ENCODE results near the gene STKLD1. TPM values are rescaled to one million over a fixed set of nuclear protein-coding genes. Genes with fewer than 3 reads are reported as not detected.
A peak's percentile ranks its signal among the peaks of the same experiment; 100 is the strongest.

Gene STKLD1
- total and polyA plus RNA-seq, 8 donors, result 0.82 to 6.1 (median 3.4) TPM

DNA sequence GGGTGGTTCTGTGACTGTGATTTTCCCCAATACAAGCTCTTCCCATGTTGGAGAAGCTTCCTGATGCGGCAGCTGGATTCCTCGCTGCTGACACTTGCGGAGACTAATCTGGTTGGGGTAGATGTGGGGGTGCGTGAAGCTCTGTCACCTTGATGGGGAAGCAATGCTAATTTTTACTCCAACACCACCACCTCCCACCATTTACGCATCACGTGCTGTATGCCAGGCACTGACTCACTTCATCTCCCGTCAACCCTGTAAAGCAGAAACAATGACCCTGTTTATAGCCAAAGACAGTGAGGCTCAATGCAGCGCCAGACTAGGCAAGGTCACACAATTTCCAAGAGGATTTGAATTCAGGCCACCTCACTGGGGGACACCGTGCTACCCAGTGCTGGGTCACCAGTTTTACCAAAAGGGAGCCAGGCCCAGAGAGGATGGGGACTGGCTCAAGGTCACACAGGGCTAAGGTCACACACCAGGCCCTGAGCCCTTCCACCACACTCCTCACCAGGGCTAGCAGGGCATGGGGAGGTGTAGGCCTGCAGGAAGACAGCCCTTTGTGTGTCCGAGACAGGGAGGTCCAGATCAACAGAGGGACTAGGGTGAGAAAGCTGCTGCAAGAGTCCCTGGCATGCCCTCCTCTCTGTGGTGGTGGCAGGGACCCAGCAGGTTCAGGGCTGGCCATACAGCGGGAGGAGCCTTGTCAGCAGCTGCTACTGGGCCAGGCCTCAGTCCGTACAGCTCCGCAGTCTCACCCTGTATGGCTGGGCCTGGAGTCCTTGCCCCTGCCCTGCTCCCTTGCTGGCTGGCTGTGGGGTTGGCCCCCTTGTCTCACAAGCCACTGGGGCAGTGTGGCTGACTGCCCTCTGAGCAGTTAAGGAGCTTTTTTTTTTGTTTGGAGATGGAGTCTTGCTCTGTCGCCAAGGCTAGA lies 3.3 kb downstream of the STKLD1 start:
- TF ChIP-seq, protein P1, sequence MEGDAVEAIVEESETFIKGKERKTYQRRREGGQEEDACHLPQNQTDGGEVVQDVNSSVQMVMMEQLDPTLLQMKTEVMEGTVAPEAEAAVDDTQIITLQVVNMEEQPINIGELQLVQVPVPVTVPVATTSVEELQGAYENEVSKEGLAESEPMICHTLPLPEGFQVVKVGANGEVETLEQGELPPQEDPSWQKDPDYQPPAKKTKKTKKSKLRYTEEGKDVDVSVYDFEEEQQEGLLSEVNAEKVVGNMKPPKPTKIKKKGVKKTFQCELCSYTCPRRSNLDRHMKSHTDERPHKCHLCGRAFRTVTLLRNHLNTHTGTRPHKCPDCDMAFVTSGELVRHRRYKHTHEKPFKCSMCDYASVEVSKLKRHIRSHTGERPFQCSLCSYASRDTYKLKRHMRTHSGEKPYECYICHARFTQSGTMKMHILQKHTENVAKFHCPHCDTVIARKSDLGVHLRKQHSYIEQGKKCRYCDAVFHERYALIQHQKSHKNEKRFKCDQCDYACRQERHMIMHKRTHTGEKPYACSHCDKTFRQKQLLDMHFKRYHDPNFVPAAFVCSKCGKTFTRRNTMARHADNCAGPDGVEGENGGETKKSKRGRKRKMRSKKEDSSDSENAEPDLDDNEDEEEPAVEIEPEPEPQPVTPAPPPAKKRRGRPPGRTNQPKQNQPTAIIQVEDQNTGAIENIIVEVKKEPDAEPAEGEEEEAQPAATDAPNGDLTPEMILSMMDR (IDR thresholded peaks at IDR 0.05), result no peak
- no peak overlapping the region for H3K4me3 ChIP-seq
- no peak for DNase-seq
- intact Hi-C loops (cut with DNase I), result no loop called here
- no peaks in the 10 kb centered on the region for H3K36me3 ChIP-seq
- no peaks in the 10 kb centered on the region for H3K9me3 ChIP-seq
- no peaks in the 10 kb centered on the region for H3K27me3 ChIP-seq
- ATAC-seq, result no peak
- peaks cover 0 to 17% of the 10 kb centered on the region in 2 donors for H3K4me1 ChIP-seq
- H3K27ac ChIP-seq, result no peak overlapping the region

DNA sequence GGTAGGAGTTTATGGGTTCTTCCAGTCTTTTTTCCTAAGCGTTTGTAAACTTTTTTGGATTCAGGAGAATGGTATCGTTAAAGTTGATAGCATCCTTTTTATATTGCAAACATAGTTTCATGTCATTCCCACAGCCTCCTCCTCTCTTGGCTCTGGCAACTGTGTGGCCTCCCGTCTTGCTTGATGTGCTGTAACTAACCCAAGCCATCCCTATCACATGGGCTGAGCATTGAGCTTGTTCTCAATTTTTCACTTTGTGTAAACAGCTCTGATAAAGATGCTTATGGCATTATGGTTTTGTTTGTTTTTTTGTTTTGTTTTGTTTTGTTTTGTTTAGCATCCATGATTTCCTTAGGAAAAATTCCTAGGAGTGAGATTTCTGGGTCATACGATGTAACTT lies 4.6 kb downstream of the STKLD1 start:
- Histone ChIP-seq H3K36me3 (no peaks in the 10 kb centered on the region), H3K9me3 (no peaks in the 10 kb centered on the region), H3K27ac (no peak overlapping the region), H3K4me3 (no peak overlapping the region), H3K4me1 (peaks cover 0 to 9% of the 10 kb centered on the region in 2 donors), H3K27me3 (no peaks in the 10 kb centered on the region)
- peak in 1 of 4 donors; percentile 28 for DNase-seq
- no peak for ATAC-seq
- intact Hi-C loops (cut with DNase I), result no loop called here
- TF ChIP-seq, protein P1 (IDR thresholded peaks at IDR 0.05), result no peak

GRCh38 chr9:133382507-133383141 lies 6.5 kb downstream of the STKLD1 start:
- TF ChIP-seq, protein P1 (IDR thresholded peaks at IDR 0.05), result no peak
- intact Hi-C loops (cut with DNase I), result no loop called here
- no peaks in the 10 kb centered on the region for H3K36me3 ChIP-seq
- no peak overlapping the region for H3K4me3 ChIP-seq
- no peaks in the 10 kb centered on the region for H3K27me3 ChIP-seq
- no peaks in the 10 kb centered on the region for H3K4me1 ChIP-seq
- ATAC-seq (no peak), DNase-seq (no peak)
- H3K27ac ChIP-seq, result no peak overlapping the region
- no peaks in the 10 kb centered on the region for H3K9me3 ChIP-seq

GRCh38 chr9:133383438-133383837 lies 7.3 kb downstream of the STKLD1 start:
- no peak for DNase-seq
- no peak for ATAC-seq
- no peak overlapping the region for H3K4me3 ChIP-seq
- no peaks in the 10 kb centered on the region for H3K36me3 ChIP-seq
- no peaks in the 10 kb centered on the region for H3K4me1 ChIP-seq
- TF ChIP-seq, protein P1 (IDR thresholded peaks at IDR 0.05), result no peak
- no peaks in the 10 kb centered on the region for H3K27me3 ChIP-seq
- no peaks in the 10 kb centered on the region for H3K9me3 ChIP-seq
- H3K27ac ChIP-seq, result no peak overlapping the region
- intact Hi-C loops (cut with DNase I), result no loop called here

GRCh38 chr9:133384736-133385321 lies 8.7 kb downstream of the STKLD1 start:
- TF ChIP-seq, protein P1 (IDR thresholded peaks at IDR 0.05), result no peak
- H3K36me3 ChIP-seq, result no peaks in the 10 kb centered on the region
- no peak for ATAC-seq

More at GRCh38 chr9:133384736-133385321, 8.7 kb downstream of the STKLD1 start:
- no peaks in the 10 kb centered on the region for H3K27me3 ChIP-seq
- H3K27ac ChIP-seq, result no peak overlapping the region
- DNase-seq, result peak in 1 of 4 donors; percentile 58
- no peaks in the 10 kb centered on the region for H3K4me1 ChIP-seq
- no peak overlapping the region for H3K4me3 ChIP-seq
- intact Hi-C loops (cut with DNase I), result no loop called here
- H3K9me3 ChIP-seq, result no peaks in the 10 kb centered on the region
